ENCODE results near the gene RC3H1.
"Not testable (repeated sequence)": the region's sequence is repeated elsewhere in the genome, so short reads cannot be mapped to it uniquely, and the experiment has no call there.

The RC3H1 gene

GRCh38 chr1:174021591-174022079 is 522 bp downstream of the RC3H1 start:
- peak; percentile 57 for DNase-seq (ENCODE audit: low spot score)

GRCh38 chr1:174018565-174018964 is 3.6 kb downstream of the RC3H1 start:
- no peak for DNase-seq (ENCODE audit: low spot score)

- DNase-seq (ENCODE audit: low spot score) = no peak
These were observed 4.8 kb downstream of the RC3H1 start for GRCh38 chr1:174017231-174017970.

- no peak for DNase-seq (ENCODE audit: low spot score)
These were observed 8.2 kb downstream of the RC3H1 start for GRCh38 chr1:174013864-174014418.

GRCh38 chr1:174008979-174009378 is 13.2 kb downstream of the RC3H1 start:
- no peak for DNase-seq (ENCODE audit: low spot score)

DNA sequence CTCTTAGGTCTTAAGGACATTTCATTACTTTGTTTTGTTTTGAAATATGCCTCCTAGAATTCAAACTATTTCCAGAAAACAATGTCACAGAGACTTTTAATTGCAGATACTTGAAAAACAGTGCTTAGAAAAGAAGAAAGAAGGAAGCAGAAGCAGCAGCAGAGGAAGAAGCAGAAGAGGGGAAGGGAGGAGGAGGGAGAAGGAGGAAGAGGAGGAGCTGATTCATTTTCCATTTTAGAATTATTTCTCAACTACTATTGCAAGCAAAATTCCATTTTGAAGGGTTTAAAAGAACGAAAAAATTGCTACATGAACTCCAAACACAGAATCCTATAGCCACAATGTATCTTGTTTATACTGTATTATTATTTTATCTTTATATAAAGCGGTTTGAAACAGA is 13.9 kb downstream of the RC3H1 start:
- DNase-seq (ENCODE audit: low spot score) = no peak

- peak; percentile 34 for DNase-seq (ENCODE audit: low spot score)
These were observed 14.3 kb downstream of the RC3H1 start for GRCh38 chr1:174007851-174008250.

GRCh38 chr1:174005032-174005431 is 17.1 kb downstream of the RC3H1 start:
- no peak for DNase-seq (ENCODE audit: low spot score)

GRCh38 chr1:174003867-174004266 is 18.3 kb downstream of the RC3H1 start:
- no peak for DNase-seq (ENCODE audit: low spot score)

- no peak for DNase-seq (ENCODE audit: low spot score)
These were observed 20.6 kb downstream of the RC3H1 start for GRCh38 chr1:174001573-174001972.

DNA sequence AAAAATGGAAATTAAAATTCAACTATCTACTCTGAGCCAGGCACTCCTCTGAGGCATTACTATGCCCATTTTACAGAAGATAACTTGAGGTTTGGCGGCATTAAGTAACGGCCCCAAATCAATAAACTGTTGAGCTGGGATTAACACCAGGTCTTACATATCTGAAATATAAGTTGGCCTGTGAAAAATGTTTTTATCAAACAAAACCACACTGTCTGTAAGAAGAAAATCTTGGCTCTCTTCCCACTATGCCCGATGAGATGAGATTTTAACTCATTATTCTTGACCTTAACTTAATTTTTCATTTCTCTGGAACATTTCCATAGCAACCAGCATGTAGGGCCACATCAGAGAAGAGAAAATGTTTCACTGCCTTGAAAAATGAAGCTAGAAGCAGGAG is 21.8 kb downstream of the RC3H1 start:
- DNase-seq (ENCODE audit: low spot score) = no peak

DNA sequence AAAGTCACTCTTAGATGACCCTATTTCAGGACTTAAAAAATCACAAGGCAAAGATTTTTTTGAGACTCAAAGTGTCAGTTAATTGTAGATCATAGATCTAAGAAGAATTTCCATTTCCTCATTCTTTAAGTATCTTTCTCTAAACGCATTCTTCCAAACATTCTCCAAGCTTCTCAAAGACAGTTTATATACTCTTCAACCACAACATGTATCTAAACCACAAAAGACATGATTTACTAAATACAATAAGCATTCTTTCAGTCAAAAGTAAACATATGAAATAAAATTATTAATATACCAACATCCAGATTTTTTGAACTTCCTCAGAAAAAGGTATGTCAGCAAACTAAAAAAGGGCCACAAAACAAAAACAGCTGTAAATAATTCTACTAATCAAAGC is 24.4 kb downstream of the RC3H1 start:
- peak; percentile 22 for DNase-seq (ENCODE audit: low spot score)

DNA sequence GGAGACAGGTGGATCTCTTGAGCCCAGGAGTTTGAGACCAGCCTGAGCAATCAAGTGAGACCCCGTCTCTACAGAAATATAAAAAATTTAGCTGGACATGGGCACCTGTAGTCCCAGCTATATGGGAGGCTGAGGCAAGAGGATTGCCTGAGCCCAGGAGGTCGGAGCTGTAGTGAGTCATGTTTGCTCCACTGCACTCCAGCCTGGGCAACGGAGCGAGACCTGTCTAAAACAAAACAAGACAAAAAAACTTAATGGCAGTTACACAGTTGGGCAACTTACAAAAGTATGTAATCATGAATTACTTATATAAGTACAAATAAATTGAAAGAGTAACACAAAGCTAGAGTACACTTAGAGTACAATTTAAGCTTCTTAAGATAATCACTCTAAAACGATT is 25.2 kb downstream of the RC3H1 start:
- no peak for DNase-seq (ENCODE audit: low spot score)

GRCh38 chr1:173995475-173995874 is 26.7 kb downstream of the RC3H1 start:
- DNase-seq (ENCODE audit: low spot score) = no peak

DNA sequence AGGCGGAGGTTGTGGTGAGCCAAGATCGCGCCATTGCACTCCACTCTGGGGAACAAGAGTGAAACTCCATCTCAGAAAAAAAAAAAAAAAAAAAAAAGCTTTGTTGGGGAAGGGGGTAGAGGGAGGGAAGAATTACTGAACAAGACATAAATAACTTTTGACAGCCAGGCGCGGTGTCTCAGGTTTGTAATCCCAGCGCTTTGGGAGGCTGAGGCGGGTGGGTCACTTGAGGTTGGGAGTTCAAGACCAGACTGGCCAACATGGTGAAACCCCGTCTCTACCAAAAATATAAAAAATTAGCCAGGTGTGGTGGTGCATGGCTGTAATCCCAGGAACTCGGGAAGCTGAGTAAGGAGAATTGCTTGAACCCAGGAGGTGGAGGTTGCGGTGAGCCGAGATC is 28.2 kb downstream of the RC3H1 start:
- not testable (repeated sequence) for DNase-seq (ENCODE audit: low spot score)

DNA sequence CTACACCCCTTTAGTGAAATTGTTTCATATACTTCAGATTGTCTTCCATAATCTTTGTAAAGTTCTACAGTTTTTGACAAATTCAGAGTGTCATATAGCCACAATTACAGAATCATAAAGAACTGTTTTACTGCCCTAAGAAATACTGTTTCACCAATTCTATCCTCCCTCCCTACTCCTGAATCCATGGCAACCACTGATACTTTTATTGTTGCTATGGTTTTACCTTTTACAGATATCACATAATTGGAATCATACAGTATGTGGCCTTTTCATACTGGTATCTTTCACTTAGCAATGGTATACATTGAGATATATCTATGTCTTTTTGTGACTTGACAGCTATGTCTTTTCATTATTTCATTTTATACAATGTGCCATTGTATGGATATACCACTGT is 34.1 kb downstream of the RC3H1 start:
- no peak for DNase-seq (ENCODE audit: low spot score)

DNA sequence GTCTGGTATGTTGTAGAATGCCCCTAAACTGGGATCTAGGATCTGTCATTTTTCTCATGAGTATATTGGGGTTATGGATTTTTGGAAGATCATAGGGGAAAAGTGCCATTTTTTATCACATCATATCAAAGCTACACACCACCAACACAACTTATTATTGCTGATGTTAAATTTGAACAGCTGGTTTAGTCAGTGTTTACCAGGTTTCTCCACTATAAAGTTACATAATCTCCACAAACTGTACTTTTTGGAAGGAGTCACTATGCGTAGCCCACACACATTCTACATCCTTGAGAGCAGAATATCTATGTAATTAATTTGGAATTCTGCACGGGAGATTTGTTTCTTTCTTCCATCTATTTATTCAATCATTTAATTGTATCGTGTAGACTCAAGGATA is 35.2 kb downstream of the RC3H1 start:
- no peak for DNase-seq (ENCODE audit: low spot score)

DNA sequence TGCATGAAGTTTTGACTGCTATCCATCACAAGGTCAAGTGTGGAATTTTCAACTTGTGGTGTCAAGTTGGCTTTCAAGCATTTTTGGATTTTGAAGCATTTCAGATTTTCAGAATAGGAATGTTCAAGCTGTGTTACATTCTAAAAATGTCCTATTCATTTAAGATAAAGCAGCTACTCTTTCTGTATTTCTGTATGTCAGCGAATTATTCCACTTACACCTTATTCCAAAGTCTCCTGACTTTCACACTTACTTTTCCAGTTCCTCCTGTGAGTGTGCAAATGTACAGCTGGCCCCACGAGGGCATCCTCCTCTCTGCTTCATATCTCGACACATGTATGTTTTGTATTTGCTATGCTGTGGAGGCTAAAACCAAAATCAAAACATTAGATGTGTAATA is 51.9 kb downstream of the RC3H1 start:
- no peak for DNase-seq (ENCODE audit: low spot score)

- not testable (repeated sequence) for DNase-seq (ENCODE audit: low spot score)
These were observed 56.3 kb downstream of the RC3H1 start for GRCh38 chr1:173965896-173966295.

- DNase-seq (ENCODE audit: low spot score) = no peak
These were observed 58.7 kb downstream of the RC3H1 start for GRCh38 chr1:173963477-173963876.

DNA sequence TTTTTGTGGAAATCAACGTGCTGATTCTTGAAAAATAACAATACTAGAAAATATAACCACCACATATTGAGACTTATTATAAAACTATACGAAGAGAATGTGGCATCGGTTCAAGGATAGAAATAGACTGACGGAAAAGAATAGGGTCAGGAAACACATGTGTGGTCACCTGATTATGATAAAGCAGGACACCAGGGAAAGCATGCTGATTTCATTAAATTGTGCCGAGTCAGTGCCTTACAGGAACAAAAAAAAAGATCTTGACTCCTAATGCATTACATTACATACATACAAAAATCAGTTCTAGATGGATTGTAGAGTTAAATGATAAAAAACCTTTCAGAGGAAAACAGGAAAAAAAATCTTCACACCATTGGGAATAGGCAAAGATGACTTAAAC is 61.5 kb downstream of the RC3H1 start:
- DNase-seq (ENCODE audit: low spot score) = no peak

DNA sequence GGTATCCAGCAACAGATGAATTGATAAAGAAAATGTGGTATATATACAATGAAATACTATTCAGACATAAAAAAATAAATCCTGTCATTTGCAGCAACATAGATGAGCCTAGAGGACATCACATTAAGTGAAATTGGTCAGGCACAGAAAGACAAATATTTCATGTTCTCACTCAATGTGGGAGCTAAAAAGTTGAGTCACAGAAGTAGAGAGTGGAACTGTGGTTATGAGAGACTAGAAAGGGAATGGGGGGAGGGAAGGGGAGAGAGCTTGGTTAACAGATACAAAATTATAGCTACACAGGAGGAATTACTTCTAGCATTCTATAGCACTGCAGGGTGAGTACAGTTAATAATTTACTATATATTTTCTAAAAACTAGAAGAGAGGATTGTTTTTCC is 68.0 kb downstream of the RC3H1 start:
- DNase-seq (ENCODE audit: low spot score) = no peak

DNA sequence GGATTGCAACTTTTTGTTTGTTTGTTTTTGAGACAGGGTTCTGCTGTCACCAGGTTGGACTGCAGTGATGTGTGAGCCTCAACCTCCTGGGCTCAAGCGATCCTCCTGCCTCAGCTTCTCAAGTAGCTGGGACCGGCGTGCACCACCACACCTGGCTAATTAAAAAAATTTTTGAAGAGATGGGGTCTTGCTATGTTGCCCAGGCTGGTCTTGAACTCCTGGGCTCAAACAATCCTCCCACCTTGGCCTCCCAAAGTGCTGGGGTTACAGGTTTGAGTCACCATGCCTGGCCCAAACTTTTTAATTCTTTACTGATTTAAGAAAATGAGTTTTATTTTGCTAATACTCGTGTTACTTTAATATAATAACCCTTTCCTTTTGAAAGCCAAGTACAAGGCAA is 73.6 kb downstream of the RC3H1 start:
- no peak for DNase-seq (ENCODE audit: low spot score)

DNA sequence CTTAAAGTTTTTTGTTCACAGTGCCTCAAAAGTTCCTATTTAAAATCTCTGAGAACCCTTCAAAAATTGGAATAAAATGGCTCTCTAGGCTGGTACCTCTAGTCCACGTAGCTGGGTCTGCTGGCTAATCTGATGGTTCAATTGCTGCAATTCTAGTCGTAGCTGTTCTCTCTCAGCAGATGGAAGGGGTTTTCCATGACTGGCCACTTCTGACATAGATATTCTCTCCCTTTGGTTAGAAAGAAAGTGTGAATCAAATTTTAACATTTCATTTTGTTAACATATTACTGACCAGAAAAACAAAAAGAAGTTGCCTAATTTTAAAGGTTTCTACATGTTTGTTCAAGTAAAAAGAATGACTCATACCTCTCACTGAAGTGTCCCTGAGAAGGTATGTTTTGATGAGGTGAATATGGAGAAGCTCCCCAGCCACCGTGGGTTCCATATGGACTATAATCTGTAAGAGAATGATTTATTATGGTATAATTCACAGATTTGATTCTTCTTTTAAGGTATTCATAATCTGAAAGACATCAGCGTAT is 75.7 kb downstream of the RC3H1 start:
- DNase-seq (ENCODE audit: low spot score) = no peak
